HG03159 (cell line): ENCODE measurements around the gene P2RY12.

Experiments used
- ATAC-seq: cut with Tn5 transposase; IDR thresholded peaks from one replicate; pipeline ENCODE4 v1.9.1; 2021; ENCODE audit warnings: mild to moderate bottlenecking, moderate library complexity; ENCODE audit not compliant: unreplicated experiment

P2RY12 gene

DNA sequence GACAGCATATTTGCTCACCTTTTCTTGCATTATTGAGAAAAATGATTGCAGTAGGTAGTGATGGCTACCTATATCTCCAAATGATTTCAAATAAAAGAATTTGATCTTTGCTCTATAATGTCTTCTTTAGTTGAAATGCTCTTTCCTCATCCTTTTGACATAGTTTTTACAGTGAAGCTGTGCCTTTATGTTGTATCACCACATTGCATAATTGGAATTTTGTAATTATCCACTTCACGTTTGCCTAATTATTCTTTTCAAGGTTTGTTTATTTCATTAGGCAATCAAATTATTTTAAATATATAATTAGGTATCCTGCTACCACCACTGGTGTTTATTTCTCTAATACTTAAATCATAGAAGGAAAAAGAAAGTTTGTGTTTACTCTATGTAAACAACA is 33.9 kb downstream of the P2RY12 start:
- no peak for ATAC-seq

DNA sequence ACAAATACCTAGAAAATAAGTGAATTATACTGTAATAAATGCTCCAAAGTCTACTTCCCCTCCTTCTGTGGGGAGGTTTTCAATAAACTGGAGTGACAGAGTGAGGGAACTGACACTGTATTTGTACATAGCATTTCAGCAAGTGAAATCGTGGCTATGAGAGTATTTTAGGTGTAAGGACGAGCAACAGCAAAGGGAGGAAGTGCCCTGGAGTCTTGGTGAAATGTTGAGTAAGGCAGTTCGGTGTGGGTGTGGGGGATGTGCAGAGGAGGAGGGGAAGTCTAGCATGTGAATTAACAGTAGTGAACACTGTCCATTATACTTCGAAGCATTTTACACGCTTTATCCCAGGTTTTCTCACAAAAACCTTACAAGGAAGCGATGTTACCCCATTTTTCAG is 37.1 kb downstream of the P2RY12 start:
- ATAC-seq = no peak

DNA sequence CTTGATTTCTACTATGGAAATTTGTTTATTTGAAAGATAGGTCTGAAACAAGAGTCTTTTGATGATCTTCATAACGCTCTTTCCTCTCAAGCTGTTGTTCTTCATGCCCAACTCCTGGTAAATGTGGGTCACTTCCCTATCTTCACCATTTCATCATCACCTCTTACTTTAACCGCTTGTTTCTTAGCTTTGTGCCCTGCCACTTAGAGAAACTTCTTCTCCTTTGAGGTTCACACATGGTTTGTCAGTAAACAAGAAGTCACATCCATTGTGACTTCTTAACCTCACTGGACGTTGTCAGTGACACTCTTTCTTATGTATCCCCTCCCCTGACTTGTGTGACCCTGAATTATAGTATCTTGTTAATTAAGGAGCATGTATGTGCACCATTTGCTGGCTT is 38.3 kb downstream of the P2RY12 start:
- no peak for ATAC-seq

DNA sequence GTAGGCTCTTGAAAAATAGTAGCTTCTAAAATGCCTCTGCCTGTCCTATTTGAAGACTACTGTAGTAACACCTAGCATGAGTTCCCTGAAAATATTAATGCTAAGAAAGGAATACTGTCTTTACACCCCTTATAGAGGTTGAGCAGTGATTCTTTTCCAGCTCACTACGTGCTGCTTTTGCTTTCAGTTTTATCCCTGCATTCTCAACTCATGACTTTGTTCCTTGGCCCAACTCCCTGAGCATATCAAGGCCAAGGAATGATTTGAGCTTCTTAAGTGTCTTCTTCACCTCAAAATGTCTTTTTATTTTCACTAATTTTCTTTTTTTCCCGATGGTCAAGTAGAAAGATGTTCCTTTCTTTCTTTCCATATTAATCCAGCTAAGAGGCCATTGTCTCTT is 38.7 kb downstream of the P2RY12 start:
- no peak for ATAC-seq

DNA sequence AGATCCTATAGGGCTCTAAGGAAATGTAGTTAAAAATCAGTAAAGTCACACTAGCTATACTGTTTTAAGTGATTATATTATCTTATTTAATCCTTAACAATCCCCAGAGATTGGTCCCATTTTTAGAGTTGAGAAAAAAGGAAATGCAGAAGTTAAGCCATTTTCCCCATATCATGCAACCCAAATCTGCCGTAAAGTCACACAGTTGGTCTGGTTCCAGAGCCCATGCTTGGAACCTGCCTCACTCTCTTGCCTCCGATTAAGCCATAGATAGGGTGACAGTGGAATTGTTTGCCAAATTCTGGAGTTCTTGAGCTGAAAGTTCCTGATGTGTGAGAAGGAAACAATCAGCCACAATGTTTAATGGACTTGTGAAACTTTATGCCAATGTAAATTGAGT is 52.9 kb downstream of the P2RY12 start:
- ATAC-seq = no peak

DNA sequence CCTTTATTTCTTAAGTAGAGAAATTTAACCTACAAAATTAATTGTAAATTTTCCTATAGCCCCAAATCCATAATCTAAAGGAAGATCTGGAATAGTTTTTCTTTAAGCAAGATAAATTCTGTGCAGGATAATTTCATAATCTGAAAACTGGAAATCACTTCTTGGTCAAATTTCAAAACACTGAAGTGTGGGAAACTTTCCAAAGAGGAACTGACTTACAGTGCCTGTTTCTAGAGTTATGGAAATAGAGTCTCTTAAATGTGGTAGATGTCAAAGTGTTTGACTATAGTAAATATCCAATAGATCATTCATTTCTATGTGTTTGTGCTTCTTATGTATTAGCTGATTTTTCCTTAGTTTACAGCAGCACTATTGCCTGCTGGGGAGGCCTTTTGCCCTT is 53.7 kb downstream of the P2RY12 start:
- no peak for ATAC-seq

DNA sequence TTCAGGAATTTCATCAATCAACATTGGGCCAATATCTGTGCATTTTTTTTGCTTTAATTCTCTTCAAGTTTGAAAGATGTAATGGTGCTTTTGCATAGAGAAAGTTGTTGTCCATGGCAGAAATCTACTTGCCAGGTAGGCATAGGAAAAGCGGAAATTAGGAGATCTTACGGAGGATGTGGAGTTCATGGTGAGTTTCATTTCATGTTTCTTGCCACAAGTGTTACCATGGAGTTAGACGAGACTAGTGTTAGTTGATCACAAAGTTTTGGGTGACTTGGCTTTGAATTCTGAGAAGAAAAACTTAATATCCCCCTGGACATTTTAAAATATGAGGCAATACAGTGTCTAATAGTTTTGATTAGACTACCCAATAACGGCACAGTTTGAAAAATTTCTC is 54.2 kb downstream of the P2RY12 start:
- ATAC-seq = no peak

DNA sequence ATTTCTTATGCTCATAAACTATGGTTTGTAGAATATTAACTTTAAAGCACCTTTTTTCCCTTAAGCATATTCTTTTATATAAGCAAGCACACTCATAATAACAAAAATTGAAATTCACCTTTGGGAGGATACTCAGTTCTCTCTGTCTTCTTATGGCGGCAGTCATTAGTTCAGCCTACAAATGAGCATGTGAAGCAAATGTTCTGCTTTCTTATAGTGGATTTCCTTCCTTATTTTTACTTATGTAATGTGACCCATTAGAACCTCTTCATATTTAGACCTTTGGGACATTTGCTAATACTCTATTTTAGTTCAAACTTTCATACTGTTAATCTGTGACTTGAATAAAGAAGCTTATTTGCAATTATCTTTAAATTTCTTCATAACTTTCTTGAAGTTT is 55.2 kb downstream of the P2RY12 start, which contains the start of gene P2RY13:
Gene P2RY13, minus strand, starts transcription at position 187 of the 400 bp plus-strand sequence. Its CDS starts 21 bp downstream, at position 166.
- ATAC-seq = no peak

DNA sequence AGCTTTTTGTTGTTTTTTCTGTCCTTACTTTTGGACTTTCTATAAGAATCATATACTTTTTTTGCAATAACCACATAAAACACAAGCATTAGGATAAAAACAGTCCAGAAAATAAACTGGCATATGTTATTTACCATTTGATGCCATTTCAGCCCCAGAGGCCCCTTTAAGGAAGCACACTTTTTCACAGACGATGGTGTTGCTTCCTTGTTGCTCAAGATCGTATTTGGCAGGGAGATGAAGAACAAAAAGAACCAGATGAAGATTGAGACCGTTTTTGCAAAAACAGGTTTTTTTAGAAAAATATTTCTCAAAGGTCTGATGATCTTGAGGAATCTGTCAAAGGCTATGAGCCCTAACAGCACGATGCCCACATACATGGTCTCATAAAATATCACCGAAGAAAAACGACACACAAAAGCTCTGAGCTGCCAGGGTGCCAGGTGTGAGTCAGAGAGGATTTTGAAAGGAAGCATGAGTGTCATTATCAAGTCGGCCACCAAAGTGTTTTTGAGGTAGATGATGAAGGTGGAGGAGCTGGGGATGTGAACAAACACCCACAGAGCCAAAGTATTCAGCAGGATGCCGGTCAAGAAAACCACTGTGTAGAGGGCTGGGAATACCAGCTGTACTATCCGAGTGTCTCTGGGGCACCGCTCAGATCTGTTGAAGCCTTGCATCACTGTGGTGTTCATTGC is 56.1 kb downstream of the P2RY12 start:
- no peak for ATAC-seq

DNA sequence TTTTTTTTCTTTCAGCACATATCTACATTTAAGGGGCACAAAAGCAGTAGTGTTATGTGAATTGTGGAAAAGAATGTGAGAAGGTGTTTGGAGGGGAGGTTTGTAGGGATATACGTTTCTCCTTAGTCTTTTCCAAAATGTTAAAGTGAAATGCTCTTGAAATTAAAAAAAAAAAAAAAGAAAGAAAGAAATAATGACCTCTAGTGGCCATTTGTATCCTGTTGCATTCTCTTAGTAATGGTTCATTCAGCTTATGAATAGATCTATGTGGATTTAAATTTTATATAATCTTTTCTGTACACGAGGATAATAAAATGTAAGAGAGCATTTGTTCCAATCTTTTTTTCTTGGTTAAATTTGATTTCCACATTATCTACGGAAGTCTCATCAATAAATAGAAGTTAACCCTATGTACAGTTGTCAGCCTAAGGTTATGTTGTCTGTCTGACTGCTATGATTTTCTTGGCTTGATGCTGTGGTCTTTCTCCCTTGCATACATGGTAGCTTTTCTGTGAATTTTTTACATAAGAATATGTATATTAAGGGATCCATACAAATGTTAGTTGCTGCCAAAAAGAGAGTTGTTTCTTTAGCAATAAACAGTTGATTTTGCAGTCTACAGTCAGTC is 56.9 kb downstream of the P2RY12 start:
- no peak for ATAC-seq

DNA sequence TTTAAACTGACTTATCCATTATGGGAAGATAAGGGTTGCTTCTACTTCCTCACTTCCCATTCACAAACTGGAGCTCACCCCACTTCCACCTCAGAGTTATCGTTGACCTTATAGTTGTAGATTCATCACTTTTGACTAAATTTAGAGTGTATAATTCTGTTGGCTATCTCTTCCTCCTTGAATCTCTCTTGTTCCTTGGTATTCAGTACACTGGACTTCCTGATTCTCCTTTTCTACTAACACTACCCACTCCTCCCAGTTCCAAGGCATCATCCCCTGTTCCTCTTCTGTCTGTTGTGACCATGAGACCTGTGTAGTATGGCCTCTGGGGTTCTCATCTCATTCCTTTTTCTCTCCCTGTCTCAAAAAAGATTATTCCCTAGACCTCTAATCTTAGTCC is 62.0 kb downstream of the P2RY12 start:
- no peak for ATAC-seq

DNA sequence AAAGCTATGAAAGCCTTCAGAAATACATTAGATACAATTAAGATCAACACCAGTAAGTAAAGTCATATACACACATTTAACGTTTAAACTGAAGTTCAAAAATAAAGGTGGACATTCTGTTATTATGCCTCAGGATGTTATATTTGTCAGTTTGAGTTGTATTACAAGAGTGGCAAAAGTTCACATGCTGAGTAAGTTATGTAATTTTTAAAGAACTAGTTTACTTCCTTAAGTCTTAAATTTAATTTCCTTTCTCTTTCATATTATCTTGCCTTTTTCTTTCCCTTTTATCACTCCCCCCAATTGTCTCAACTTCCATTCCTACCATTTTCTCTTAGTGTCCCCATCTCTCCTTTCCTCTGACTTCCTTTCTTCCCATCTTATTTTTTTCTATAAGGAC is 63.0 kb downstream of the P2RY12 start:
- ATAC-seq = no peak

DNA sequence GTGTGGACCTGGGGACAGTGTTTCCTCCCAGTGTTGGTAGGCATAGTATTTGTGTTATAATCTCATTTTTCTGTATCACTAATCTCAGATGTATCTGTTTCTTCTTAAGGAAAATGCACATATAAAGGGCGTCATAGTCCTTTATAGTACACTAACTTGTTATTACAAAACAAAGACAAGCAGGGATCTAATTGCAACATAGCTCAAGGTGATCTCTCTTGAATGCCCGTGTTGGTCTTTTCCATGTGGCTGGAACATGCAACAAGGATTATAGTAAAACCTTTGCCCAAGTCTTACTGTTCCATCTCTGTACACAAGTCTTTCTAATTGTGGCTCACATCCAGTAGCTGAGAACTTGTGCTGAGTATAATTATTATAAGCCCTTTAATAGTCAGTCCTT is 64.4 kb downstream of the P2RY12 start:
- ATAC-seq = no peak

DNA sequence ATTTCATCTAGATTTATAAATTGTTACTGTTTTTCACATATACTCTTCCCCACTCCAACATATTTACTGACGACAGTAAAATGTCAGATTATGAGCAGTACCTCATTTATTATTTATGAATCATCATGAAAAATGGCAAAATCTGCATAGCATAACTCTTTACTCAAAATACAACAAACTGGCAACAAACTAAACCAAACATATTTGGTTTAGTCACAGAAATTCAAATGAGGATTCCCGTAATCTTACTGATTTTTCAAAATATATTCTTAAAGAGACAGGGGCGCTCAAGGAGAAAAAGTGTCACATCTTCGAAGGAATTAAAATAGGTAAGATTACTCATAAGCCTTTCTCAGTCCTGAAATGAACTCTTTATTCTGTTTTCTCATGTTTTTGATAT is 64.9 kb downstream of the P2RY12 start:
- no peak for ATAC-seq

DNA sequence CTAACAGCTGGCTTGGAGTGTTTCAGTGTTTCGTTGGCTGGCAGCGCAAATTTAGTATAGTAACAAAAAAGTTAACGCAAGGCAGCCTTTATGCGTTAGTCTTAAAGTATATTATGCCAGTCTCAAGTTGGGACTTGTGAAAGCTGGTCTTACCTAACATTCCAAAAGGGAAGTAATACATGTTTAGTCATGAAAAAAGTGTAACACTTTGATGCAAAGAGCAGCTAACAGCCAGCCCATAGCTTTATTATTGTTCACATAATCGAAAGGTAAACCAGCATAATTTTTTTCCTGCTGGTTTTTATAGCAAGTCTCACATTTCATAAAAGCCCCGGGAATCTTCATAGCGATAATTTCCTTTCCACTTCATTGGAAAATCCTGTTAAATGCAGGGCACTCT is 65.6 kb downstream of the P2RY12 start:
- ATAC-seq = no peak

DNA sequence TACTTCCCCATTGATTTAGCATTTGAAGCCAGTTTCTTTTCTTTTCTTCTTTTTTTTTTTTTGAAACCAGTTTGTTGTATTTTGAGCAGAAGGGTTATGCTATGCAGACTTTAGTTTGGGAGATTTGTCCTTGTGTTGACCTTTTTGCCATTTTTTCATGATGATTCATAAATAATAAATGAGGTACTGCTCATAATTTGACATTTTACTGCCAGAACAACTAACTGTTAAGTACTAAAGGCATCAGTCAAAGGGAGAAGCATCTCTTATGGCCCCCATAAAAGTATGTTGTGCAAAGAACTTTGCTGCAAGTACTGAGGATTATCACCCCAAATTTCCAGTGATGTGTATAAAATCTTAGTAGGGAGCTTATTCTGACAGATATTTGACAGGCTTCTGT is 66.2 kb downstream of the P2RY12 start:
- ATAC-seq = no peak

DNA sequence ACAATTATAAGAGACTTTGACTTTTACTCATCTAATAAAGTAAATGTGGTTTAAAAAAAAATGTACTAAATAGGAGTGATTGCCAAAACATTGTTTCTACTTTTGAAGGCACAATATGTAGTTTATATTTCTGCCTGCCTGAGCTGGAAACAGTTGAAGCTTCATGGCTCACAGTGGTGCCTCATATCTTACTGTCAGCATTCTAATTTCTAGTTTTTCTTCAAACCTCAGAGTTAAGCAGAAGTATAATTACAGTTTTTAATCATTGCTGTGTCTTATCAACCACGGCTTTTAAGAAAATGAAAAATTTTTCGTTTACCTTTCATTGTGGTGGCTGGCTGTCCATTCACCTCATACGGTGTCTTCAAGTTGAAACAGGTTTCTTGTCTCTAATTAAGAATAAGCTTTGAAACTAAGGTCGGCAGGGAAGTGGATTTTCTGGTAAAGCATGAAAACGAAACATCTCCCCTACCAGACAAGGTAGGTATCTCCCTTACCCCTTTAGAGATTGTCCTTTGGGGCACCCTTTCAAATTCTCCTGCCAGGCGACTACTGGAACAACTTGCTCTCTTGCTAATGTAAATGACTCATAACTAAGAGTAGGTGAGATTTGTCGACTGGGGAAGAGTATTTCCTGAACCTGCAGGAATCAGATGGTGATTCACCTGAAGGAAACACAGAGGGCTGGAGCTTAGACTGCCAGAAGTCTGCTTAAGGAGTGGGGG is 68.1 kb downstream of the P2RY12 start, which contains the start of gene GPR87:
Gene GPR87, minus strand, starts transcription at position 554 of the 725 bp plus-strand sequence. CDS start 16,720 bp downstream, outside the sequence.
- ATAC-seq = no peak

DNA sequence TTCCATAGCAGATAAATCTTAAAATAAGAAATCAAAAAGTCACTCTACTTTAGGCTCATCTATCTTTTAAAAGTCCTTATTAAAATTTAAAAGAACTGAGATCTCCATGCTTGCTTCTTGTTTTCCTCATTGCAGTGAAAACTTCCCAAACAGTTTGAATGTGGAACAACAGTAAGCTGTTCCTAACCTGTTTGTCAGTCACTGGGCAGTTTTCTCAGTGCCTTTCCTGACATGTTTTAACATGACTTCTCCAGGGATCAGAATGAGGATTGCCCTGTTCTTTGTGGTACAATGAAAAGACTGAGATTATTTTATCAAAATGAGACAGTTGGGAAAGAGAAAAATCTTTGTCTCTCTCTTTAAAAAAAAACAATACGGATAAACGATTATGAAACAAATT is 68.7 kb downstream of the P2RY12 start:
- no peak for ATAC-seq

DNA sequence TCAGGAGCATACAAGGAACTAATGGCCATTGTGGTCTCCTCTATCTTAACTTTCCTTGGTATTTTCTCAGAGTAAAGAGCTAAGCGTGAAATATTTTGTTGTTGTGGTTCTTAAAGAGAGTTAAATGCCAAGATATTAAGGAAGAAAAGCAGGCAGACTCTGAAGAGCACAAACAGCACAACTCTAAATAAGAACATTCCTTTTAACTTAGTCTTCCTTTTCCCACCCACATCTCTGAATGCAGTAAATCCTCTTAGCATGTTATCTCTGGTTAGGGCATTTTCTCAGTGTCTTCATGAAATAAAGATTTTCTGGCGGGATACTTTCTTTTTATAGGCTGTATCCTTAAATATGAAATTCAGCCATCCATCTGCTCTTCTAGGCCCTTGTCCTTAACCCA is 69.4 kb downstream of the P2RY12 start:
- no peak for ATAC-seq

DNA sequence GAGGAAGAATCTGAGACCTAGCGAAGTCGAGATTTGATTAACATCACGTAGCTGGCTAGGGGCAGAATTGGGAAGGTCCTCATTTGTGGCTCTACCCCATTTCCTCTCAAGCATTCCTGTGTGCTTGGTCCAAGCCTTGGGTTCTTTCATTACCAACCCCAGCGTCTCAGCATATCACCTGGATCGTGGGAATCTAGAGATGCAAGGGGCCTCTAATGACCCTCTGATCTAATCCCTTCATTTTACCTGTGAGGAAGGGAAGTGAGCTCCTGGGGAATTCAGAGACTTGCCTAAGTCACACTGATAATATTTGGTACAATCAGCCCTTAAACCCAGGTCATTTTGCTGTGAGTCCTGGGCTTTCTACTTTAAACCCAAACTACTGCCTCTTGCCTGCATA is 70.0 kb downstream of the P2RY12 start:
- ATAC-seq = no peak

DNA sequence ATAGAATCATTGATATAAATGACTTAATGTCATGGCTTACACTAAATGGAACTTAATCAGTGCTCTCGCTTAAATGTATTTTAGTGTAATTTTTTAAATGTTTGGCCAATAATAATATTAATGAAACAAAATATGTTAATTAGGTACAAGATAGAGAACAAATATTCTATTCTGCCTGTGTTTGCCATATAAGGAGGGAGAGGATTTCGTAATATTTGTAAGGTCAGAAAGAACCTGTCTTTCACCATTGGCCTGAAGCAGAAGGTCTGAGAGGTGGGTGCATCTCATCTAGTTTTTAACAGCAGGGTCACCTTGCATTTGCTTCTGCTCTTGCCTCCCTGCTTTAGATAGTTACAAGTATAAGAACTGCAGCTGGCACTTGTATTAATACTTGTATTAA is 70.4 kb downstream of the P2RY12 start:
- no peak for ATAC-seq

DNA sequence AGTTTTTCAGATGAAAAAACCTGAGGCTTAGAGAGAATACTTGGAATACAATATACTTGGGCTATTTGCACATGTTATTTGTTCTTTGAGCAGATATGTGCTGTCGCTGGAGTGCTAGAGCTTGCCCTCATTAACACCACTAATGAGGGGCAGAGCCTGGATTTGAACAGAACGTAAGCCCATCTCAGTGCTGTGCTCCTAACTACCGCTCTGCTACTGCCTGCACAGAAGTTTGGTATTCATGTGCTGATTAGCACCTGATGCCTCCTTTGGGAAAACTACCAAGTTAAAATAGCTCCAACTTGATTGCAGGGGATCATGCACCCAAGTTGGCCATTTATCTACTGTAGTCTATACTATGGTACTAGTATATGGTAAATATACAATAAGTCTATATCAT is 71.6 kb downstream of the P2RY12 start:
- ATAC-seq = no peak
